Activated B cell treated with CpG ODN at 0.5 μM for 24 hours (primary cell): Measurements from ENCODE around the gene TRAPPC2L. TPM values are rescaled to one million over a fixed set of nuclear protein-coding genes. Genes with fewer than 3 reads are reported as not detected.

Source experiments
- ATAC-seq: fragments of 200-7000 bp; cut with Tn5 transposase; one replicate; pipeline ENCODE4 v1.10.0; 2021; ENCODE audit warnings: low read depth, mild to moderate bottlenecking, moderate library complexity
- CTCF ChIA-PET: fragments of 350-600 bp; sonication (Branson Sonifier 250); formaldehyde crosslinking; loops from one replicate; lab custom pipeline; 2021; ENCODE audit warnings: antibody characterized with exemption; lab: Charles Lee
- POLR2A ChIA-PET: fragments of 350-600 bp; sonication (Branson Sonifier 250); formaldehyde crosslinking; loops from one replicate; lab custom pipeline; 2021; ENCODE audit warnings: antibody characterized with exemption; lab: Charles Lee
- DNase-seq: peaks from one replicate; pipeline ENCODE4 v3.0.0; 2022
- H3K27ac Mint-ChIP-seq: one replicate; pipeline ENCODE4 v1.8.0; 2020; ENCODE audit warnings: mixed read lengths
- H3K27me3 Mint-ChIP-seq: one replicate; pipeline ENCODE4 v1.8.0; 2021; ENCODE audit warnings: mixed read lengths
- H3K36me3 Mint-ChIP-seq: one replicate; pipeline ENCODE4 v1.8.0; 2021; ENCODE audit warnings: low read depth, mixed read lengths
- H3K4me1 Mint-ChIP-seq: one replicate; pipeline ENCODE4 v1.8.0; 2021; ENCODE audit warnings: mixed read lengths
- H3K4me3 Mint-ChIP-seq: one replicate; pipeline ENCODE4 v1.8.0; 2020; ENCODE audit warnings: mild to moderate bottlenecking, mixed read lengths
- H3K9me3 Mint-ChIP-seq: one replicate; pipeline ENCODE4 v1.8.0; 2020; ENCODE audit warnings: mixed read lengths
- CTCF ChIP-seq: fragments of 200-600 bp; IDR thresholded peaks from one replicate; pipeline ENCODE4 v1.8.0; 2022; ENCODE audit warnings: antibody characterized with exemption, mild to moderate bottlenecking
- intact Hi-C: fragments of 100-400 bp; cut with micrococcal nuclease; formaldehyde crosslinking; loops from one replicate; pipeline ENCODE4 v1.15.1; 2024
- total RNA-seq: library from RNA; stranded (reverse); gene quantifications from 2 replicates; pipeline ENCODE4 v1.2.3, GENCODE V29; 2022

Gene TRAPPC2L
- total RNA-seq, 1 donor from 2014 or later: 38.7 TPM

GRCh38 chr16:88883117-88883895, 26.4 kb downstream of the TRAPPC2L start:
- DNase-seq: no peak
- no peak for TF ChIP-seq CTCF
- POLR2A ChIA-PET: interaction anchor here (0.6 to 0.7 kb wide), 2 partner anchors 692 to 834 kb away, joined by 3 to 5 read pairs; partner anchors contain the start of gene CPNE7
- CTCF ChIA-PET: no interaction called here
- ATAC-seq: no peak
- H3K4me3 Mint-ChIP-seq: no peak overlapping the region
- H3K9me3 Mint-ChIP-seq: no peaks in the 10 kb centered on the region
- intact Hi-C loops: no loop called here
- H3K27ac Mint-ChIP-seq: peak overlapping the region; percentile 12
- H3K36me3 Mint-ChIP-seq: peaks cover 59% of the 10 kb centered on the region
- peaks cover 10% of the 10 kb centered on the region for H3K4me1 Mint-ChIP-seq
- H3K27me3 Mint-ChIP-seq: no peaks in the 10 kb centered on the region

GRCh38 chr16:88883946-88884345, 27.0 kb downstream of the TRAPPC2L start:
- Mint-ChIP-seq H3K9me3 (no peaks in the 10 kb centered on the region), H3K4me1 (peaks cover 10% of the 10 kb centered on the region), H3K27me3 (no peaks in the 10 kb centered on the region), H3K36me3 (peaks cover 55% of the 10 kb centered on the region), H3K4me3 (no peak overlapping the region), H3K27ac (no peak overlapping the region)
- DNase-seq (no peak), ATAC-seq (no peak)
- CTCF ChIA-PET: no interaction called here
- intact Hi-C loops: no loop called here
- no peak for TF ChIP-seq CTCF
- POLR2A ChIA-PET: interaction anchor here (0.6 to 0.7 kb wide), 2 partner anchors 692 to 834 kb away, joined by 3 to 5 read pairs; partner anchors contain the start of gene CPNE7

GRCh38 chr16:88884569-88885271, 27.8 kb downstream of the TRAPPC2L start:
- H3K27ac Mint-ChIP-seq: no peak overlapping the region
- H3K36me3 Mint-ChIP-seq: peaks cover 54% of the 10 kb centered on the region
- no peaks in the 10 kb centered on the region for H3K9me3 Mint-ChIP-seq
- intact Hi-C loops: no loop called here
- ATAC-seq (no peak), DNase-seq (no peak)
- peaks cover 10% of the 10 kb centered on the region for H3K4me1 Mint-ChIP-seq
- POLR2A ChIA-PET: no interaction called here
- H3K27me3 Mint-ChIP-seq: no peaks in the 10 kb centered on the region
- CTCF ChIA-PET: no interaction called here
- no peak overlapping the region for H3K4me3 Mint-ChIP-seq
- no peak for TF ChIP-seq CTCF

- no peaks in the 10 kb centered on the region for H3K27me3 Mint-ChIP-seq
- ChIA-PET CTCF (no interaction called here), POLR2A (interaction anchor here (0.6 kb wide), 1 partner anchor 279 kb away, joined by 5 read pairs; no protein-coding TSS in a partner anchor)
- intact Hi-C loops: no loop called here
- no peak for DNase-seq
- ATAC-seq: no peak
- H3K9me3 Mint-ChIP-seq: no peaks in the 10 kb centered on the region
- peaks cover 56% of the 10 kb centered on the region for H3K36me3 Mint-ChIP-seq
- H3K4me1 Mint-ChIP-seq: peaks cover 10% of the 10 kb centered on the region
- H3K27ac Mint-ChIP-seq: no peak overlapping the region
- no peak for TF ChIP-seq CTCF
- H3K4me3 Mint-ChIP-seq: no peak overlapping the region
Measured at GRCh38 chr16:88885693-88886280, 28.9 kb downstream of the TRAPPC2L start.

- TF ChIP-seq CTCF: no peak
- Mint-ChIP-seq H3K4me3 (no peak overlapping the region), H3K9me3 (no peaks in the 10 kb centered on the region), H3K27me3 (no peaks in the 10 kb centered on the region), H3K4me1 (peaks cover 10% of the 10 kb centered on the region), H3K27ac (no peak overlapping the region), H3K36me3 (peaks cover 62% of the 10 kb centered on the region)
- CTCF ChIA-PET: no interaction called here
- no peak for DNase-seq
- ATAC-seq: no peak
- intact Hi-C loops: no loop called here
- POLR2A ChIA-PET: no interaction called here
Measured at GRCh38 chr16:88886420-88886844, 29.5 kb downstream of the TRAPPC2L start.
